HG03060 (cell line): ENCODE results near the gene MARVELD3.

Source experiments
- ATAC-seq: cut with Tn5 transposase; IDR thresholded peaks from one replicate; pipeline ENCODE4 v1.9.1; 2021; ENCODE audit warnings: low read depth, moderate number of reproducible peaks; ENCODE audit not compliant: unreplicated experiment

Gene MARVELD3

DNA sequence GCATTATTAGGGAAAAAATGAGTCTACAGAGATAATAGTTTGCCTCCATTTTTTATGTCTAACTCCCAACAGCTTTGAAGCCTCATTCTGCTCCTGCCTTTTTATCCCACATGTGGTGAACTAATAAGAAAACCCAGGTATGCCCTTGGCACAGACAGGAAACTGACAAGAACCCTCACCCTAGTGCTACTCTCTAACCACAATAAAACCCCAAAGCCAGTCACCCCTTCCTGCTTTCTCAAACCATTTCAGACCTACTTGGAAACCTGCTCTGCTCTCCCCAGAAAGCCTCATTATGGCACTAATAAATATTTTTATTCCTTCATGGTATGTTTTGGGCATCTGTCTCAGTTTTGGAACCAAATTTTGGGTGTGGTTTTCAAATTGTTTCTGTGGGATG is 3.9 kb upstream of the MARVELD3 start:
- ATAC-seq = no peak

GRCh38 chr16:71623597-71623996 is 2.4 kb upstream of the MARVELD3 start:
- no peak for ATAC-seq

DNA sequence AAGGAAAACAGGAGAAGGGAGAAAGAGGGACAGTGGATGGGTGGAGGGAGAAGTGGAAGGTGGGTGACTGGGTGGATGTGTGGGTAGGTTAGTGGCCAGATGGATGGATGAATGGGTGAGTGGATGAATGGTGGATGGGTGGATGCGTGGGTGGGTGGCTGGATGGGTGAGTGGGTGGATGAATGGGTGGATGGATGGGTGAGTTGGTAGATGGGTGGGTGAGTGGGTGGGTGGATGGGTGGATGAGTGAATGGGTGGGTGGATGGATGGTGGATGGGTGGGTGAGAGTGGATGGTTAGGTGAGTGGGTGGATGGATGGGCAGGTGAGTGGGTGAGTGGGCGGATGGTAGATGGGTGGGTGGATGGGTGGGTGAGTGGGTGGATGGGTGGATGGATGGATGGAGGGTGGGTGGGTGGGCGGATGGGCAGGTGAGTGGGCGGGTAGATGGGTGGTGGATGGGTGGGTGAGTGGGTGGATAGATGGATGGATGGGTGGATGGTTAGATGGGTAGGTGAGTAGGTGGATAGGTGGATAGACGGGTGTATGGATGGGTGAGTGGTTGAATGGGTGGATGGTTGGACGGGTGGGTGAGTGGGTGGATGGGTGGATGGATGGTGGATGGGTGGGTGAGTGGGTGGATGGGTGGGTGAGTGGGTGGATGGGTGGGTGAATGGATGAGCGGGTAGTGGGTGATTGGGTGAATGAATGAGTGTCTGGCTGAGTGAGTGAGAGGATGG is 702 bp upstream of the MARVELD3 start:
- no peak for ATAC-seq

DNA sequence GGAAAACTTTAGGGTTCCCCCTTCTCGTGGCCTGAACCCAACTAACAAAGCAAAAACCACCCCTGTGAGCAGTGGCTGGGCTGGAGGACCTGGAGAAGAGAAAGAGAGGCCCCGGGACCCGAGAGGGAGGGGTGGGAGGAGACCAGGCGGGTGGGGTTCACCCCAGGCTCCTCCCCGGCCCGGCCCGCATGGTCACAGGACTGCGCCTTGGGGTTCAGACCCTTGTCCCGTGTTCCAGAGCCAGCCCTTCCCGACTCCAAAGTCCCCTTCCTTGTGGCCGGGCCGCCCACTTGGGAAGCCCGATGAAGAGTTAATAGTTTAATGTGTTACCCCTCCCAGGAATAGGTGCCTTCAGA is 852 bp downstream of the MARVELD3 start:
- no peak for ATAC-seq

GRCh38 chr16:71627731-71628181 is 1.8 kb downstream of the MARVELD3 start:
- no peak for ATAC-seq

DNA sequence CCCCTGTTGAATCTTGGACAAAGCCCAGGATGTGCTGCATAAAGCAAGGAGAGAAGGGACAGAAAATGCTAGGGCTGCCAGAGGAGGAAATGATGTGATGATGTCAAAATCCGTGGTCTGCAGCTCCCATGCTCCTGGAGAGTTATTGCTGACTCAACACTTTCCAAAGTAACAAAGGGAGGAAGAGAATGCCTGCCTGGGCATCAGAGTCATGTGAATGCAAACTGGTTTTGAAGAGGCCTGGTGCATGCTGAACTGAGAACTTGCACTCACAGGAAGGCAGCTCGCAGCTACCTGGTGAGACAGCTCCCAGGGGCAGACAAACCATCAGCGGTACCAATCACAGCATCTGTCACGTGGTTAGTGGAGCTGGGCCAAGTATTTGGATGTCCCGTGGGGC is 2.8 kb downstream of the MARVELD3 start:
- ATAC-seq = no peak

- no peak for ATAC-seq
Observed at GRCh38 chr16:71629278-71630016, 3.5 kb downstream of the MARVELD3 start.

DNA sequence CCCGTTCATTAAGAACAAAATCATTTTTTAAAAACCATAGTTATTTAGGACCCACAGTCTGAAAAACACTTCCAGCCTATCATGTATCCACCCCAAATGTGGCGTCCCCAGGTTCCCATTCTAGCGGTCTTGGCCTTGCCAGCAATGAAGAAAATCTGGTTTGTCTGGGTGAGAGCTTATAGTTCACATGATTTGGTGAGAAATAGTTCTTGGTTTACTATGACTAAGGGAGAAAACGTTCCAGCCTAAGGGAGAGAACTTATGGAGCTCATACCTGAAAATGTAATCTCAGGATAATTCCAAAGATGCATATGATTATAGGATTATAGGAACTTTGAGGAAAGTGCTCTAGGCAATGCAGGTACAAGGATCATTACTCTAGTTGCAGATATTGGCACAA is 4.8 kb downstream of the MARVELD3 start:
- no peak for ATAC-seq

- ATAC-seq = no peak
Observed at GRCh38 chr16:71631776-71632175, 5.8 kb downstream of the MARVELD3 start.

DNA sequence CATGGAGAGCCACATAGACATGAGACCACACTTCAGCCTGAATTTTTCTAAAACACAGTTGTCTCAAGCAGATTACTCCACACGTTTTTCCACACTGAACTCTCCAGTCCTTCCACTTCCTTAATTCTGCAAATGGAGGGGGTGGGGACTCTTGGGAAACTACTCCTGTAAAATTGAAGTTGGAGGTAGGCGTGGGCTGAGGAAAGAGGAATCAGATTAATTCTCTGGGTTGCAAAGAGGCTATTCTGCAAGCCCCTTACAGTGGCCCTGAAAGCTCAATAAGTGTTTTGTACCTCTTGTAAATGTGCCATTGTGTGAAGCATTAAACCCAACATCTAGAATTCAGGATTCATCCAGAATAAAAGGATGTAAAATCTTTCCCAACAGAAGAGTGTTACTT is 9.6 kb downstream of the MARVELD3 start:
- ATAC-seq = no peak

- ATAC-seq = no peak
Observed at GRCh38 chr16:71637398-71637797, 11.4 kb downstream of the MARVELD3 start.

GRCh38 chr16:71645450-71645849 is 19.5 kb downstream of the MARVELD3 start:
- no peak for ATAC-seq

DNA sequence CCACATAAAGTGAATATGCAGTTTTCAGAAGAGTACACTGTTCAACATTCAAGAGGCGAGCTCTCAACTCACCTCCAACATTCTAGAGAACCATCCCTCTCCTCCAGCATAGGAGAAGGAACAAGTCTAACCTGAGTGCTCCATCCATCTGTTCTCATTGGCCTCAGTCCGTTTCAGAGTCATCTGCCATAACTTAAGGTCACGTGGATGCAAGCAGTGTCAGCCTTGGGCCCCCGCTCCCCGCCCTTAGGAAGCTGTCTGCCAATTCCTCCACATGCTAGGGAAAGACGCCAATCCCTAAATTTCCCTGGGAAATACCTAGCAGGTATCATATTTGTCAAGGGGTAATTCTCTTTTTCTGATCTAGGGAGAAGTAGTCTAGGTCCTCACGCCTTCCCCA is 21.4 kb downstream of the MARVELD3 start:
- ATAC-seq = no peak

DNA sequence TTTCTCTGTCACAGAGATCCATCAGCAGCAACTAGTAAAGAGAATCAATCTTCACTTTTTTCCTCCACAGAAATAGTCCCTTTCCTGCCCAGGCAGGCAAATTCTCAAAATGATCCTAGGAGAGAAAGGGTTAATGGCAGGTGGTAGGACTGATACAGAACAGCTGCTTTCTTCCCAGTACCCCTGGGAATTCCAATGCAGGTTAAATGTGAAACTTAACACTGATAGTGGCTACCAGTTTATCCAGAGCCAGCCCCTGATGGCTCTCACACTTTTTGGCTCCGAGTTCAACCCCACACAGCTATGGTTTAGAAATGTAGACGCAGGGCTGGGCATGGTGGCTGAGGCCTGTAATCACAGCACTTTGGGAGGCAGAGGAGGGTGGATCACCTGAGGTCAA is 22.2 kb downstream of the MARVELD3 start:
- no peak for ATAC-seq

DNA sequence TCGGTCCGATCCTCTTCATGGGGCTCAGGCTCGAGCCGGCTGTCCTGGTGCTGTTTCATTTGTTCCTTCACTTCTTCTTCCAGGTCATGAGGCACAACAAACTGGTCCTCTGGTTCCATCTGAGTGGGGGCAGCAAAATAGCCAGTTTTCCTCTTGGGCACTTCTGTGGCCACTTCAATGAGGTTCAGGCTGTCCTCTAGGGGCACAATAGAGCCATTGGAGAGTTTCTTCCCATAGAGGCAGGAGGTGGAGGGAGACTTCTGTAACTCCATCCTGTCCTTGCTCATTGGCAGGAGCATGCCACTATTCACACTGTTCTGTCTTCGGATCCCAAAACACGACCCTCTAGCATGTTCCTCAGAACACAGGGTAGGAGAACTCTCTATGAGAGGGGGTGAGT is 22.9 kb downstream of the MARVELD3 start:
- ATAC-seq = no peak

DNA sequence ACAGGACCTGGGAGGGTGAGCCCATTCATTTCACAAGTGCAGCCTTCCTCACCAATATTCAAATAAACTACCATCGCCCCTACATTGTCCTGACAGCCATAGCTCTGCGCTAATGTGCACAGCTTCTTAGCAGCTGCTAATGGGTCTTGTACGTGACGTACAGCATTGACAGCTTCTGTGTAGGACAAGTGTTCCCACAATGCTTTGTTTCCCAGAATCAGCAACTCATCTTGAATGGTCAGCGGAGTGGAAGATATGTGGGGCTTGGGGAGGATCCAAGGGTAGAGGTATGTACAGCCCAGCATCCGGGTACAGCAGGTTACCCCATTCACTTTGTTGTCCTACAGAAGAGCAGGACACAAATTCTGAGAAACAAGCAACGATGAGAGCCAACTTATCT is 23.7 kb downstream of the MARVELD3 start:
- no peak for ATAC-seq

DNA sequence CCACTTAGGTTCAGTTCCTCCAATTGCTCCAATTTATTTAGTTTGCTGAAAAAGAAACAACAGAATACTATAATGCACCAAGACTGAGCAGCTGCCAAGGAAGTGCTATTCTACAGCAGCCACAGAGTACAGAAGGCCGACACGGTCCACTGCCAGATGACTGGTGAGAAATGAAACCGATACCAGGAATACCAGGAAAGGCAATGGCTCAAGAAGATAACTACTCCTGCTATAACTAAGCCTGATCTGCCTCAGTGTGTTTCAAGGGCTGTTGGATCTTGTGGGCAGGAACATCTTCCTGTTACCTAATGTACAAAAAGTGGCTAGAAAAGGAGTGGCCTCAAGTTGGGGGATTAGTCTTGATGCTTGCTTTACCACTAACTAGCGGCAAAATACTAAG is 32.8 kb downstream of the MARVELD3 start:
- ATAC-seq = no peak

- no peak for ATAC-seq
Observed at GRCh38 chr16:71659471-71659870, 33.5 kb downstream of the MARVELD3 start.

- no peak for ATAC-seq
Observed at GRCh38 chr16:71666264-71666663, 40.3 kb downstream of the MARVELD3 start.

- no peak for ATAC-seq
Observed at GRCh38 chr16:71666928-71667707, 41.1 kb downstream of the MARVELD3 start.

- no peak for ATAC-seq
Observed at GRCh38 chr16:71669926-71670536, 44.0 kb downstream of the MARVELD3 start.
